Thymus (tissue), 11 donors: ENCODE measurements around the gene TYRO3. TPM values are rescaled to one million over a fixed set of nuclear protein-coding genes. Genes with fewer than 3 reads are reported as not detected.
"Not testable (repeated sequence)": the region's sequence is repeated elsewhere in the genome, so short reads cannot be mapped to it uniquely, and the experiment has no call there.

Source experiments
- DNase-seq, 9 donors: peaks; one replicate each; pipeline ENCODE4 v3.0.0-alpha.2; 2013; ENCODE audit warnings: low spot score in 9 of 9, low read depth in 6 of 9, missing footprints in 1 of 9
- H3K27ac ChIP-seq, 2 donors: one replicate each; pipeline ENCODE4 v1.5.1; 2013; ENCODE audit warnings: control low read depth in 1 of 2, low read depth in 1 of 2, low read length in 1 of 2, mild to moderate bottlenecking in 1 of 2, moderate library complexity in 1 of 2
- H3K27me3 ChIP-seq, 2 donors: one replicate each; pipeline ENCODE4 v1.5.1; 2013; ENCODE audit warnings: low read length in 1 of 2; ENCODE audit not compliant: control insufficient read depth in 2 of 2, insufficient read depth in 1 of 2
- H3K36me3 ChIP-seq, 2 donors: one replicate each; pipeline ENCODE4 v1.5.1; 2013; ENCODE audit warnings: low read length in 1 of 2, mild to moderate bottlenecking in 1 of 2, moderate library complexity in 1 of 2; ENCODE audit not compliant: control insufficient read depth in 2 of 2, insufficient read depth in 2 of 2
- H3K4me1 ChIP-seq, 2 donors: one replicate each; pipeline ENCODE4 v1.5.1; 2013; ENCODE audit warnings: low read length in 2 of 2; ENCODE audit not compliant: control insufficient read depth in 2 of 2, insufficient read depth in 2 of 2
- H3K4me3 ChIP-seq, 2 donors: one replicate each; pipeline ENCODE4 v1.5.1; 2013; ENCODE audit warnings: low read length in 2 of 2, control low read depth in 1 of 2, mild to moderate bottlenecking in 1 of 2
- H3K9me3 ChIP-seq, 2 donors: one replicate each; pipeline ENCODE4 v1.5.1; 2013; ENCODE audit warnings: low read length in 1 of 2, mild to moderate bottlenecking in 1 of 2; ENCODE audit not compliant: control insufficient read depth in 2 of 2, insufficient read depth in 1 of 2
- WGBS: extraction: QIAGEN DNeasy Blood & Tissue Kit; methylation state at CpG from one replicate; pipeline ENCODE4 v1.1.7; 2013; 5-methylcytosine and 5-hydroxymethylcytosine counted together
- polyA plus RNA-seq: library from polyadenylated mRNA; stranded (reverse); fragments of 200-250 nt; gene quantifications from one replicate; pipeline ENCODE4 v1.2.3, GENCODE V29; 2013
- total RNA-seq: library from RNA; stranded (reverse); fragments of 120-200 nt; gene quantifications from one replicate; pipeline ENCODE4 v1.2.4, GENCODE V29; 2013
- donor health status: healthy.

TYRO3 gene
- total and polyA plus RNA-seq, 2 donors: 1.3 to 1.5 TPM

DNA sequence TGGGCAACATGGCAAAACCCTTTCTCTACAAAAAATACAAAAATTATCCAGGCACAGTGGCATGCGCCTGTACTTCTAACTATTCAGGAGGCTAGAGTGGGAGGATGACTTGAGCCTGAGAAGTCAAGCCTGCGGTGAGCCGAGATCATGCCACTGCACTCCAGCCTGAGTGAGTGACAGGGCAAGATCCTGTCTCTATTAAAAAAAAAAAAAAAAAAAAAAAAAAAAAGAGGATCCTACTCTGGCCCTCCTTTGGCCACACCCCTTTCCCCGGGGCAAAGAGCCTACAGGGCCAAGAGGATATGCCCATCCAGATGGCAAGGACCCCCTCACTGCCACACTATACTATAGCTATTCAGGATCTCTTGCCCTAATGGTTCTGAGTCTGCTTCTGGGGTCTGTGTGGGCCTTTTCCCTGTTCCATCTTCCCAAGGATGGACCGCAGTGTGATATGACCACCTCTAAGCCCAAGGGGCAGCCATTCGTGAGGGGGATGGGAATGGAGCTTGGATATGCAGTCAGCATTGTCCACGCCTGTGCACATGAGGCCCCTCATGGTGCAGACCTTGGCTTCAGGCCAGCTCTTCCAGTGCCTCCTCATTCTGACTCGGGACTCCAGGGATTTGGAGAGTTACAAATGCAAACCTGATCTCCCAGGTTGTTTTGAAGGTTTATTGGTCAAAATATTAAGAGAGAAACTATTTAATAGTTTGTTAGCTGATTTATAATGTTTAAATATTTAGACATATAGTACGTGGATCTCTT, 7.3 kb downstream of the TYRO3 start:
- DNase-seq: no peak
- Histone ChIP-seq H3K9me3 (no peaks in the 10 kb centered on the region), H3K36me3 (no peaks in the 10 kb centered on the region), H3K4me1 (peaks cover 2 to 26% of the 10 kb centered on the region in 2 donors), H3K4me3 (no peak overlapping the region), H3K27me3 (peaks cover 0 to 14% of the 10 kb centered on the region in 2 donors), H3K27ac (no peak overlapping the region)
- WGBS: 92% methylated on average over 9 of the region's 9 CpGs

DNA sequence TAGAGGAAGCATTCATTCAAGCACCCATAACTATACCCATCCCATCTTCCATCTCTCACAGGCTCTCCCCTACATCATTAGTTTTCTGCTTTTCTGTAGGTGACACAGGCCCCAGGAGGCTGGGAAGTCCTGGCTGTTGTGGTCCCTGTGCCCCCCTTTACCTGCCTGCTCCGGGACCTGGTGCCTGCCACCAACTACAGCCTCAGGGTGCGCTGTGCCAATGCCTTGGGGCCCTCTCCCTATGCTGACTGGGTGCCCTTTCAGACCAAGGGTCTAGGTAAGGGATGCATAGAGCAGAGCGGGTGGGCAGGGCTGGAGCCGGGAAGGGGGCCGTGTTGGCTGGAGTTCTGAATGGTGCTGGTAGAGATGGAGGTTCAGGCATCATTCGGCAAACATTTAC, 8.2 kb downstream of the TYRO3 start:
- no peak overlapping the region for H3K27ac ChIP-seq
- H3K9me3 ChIP-seq: no peaks in the 10 kb centered on the region
- whole genome bisulfite sequencing: 96% methylated on average over 6 of the region's 6 CpGs
- DNase-seq: no peak
- no peaks in the 10 kb centered on the region for H3K36me3 ChIP-seq
- H3K4me3 ChIP-seq: no peak overlapping the region
- peaks cover 0 to 6% of the 10 kb centered on the region in 2 donors for H3K27me3 ChIP-seq
- H3K4me1 ChIP-seq: peaks cover 2 to 26% of the 10 kb centered on the region in 2 donors

- no peak overlapping the region for H3K27ac ChIP-seq
- H3K36me3 ChIP-seq: no peaks in the 10 kb centered on the region
- peaks cover 0 to 6% of the 10 kb centered on the region in 2 donors for H3K27me3 ChIP-seq
- H3K4me1 ChIP-seq: peaks cover 2 to 20% of the 10 kb centered on the region in 2 donors
- no peak for DNase-seq
- no peak overlapping the region for H3K4me3 ChIP-seq
- no peaks in the 10 kb centered on the region for H3K9me3 ChIP-seq
- 87% methylated on average over 4 of the region's 4 CpGs for WGBS
Observed at GRCh38 chr15:41567862-41568261, 8.8 kb downstream of the TYRO3 start.

GRCh38 chr15:41568350-41569017, 9.5 kb downstream of the TYRO3 start:
- H3K4me1 ChIP-seq: peaks cover 0 to 14% of the 10 kb centered on the region in 2 donors
- H3K27me3 ChIP-seq: peaks cover 0 to 6% of the 10 kb centered on the region in 2 donors
- 96% methylated on average over 8 of the region's 8 CpGs for WGBS
- no peak overlapping the region for H3K4me3 ChIP-seq
- no peaks in the 10 kb centered on the region for H3K9me3 ChIP-seq
- H3K36me3 ChIP-seq: no peaks in the 10 kb centered on the region
- DNase-seq: no peak
- H3K27ac ChIP-seq: no peak overlapping the region

DNA sequence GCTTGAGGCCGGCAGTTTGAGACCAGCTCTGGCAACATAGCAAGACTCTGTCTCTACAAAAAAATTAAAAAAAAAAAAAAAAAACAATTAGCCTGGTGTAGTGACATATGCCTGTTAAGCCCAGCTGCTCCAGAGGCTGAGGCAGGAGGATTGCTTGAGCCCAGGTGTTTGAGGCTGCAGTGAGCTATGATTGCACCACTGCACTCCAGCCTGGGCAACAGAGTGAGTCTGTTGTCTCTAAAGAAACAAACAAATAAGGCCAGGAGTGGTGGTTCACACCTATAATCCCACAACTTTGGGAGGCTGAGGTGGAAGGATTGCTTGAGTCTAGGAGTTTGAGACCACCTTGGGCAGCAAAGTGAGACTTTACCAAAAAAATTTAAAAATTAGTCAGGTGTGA, 10.2 kb downstream of the TYRO3 start:
- not testable (repeated sequence) for H3K4me1 ChIP-seq, H3K9me3 ChIP-seq, DNase-seq, H3K4me3 ChIP-seq, H3K36me3 ChIP-seq, H3K27ac ChIP-seq, H3K27me3 ChIP-seq
- WGBS: 98% methylated on average over 1 of the region's 1 CpG

DNA sequence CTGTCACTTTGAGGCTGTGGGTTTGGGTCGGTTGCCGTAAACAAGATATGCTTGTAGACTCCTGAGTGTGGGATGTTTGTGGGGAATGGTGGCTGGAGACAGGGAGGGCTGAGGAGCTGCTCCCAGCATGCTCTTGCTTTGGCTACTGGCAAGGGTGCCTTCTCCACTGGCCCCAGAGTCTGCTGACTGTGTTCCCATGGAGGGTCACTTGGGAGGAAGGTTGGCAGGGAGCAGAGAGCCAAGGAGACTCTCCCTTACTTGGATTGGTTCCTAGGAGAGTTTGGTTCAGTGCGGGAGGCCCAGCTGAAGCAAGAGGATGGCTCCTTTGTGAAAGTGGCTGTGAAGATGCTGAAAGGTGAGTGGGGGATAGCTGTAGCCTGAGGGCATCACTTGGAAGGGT, 11.8 kb downstream of the TYRO3 start:
- DNase-seq: no peak
- H3K9me3 ChIP-seq: no peaks in the 10 kb centered on the region
- H3K4me3 ChIP-seq: no peak overlapping the region
- no peaks in the 10 kb centered on the region for H3K36me3 ChIP-seq
- H3K27ac ChIP-seq: no peak overlapping the region
- peaks cover 0 to 2% of the 10 kb centered on the region in 2 donors for H3K4me1 ChIP-seq
- WGBS: 97% methylated on average over 3 of the region's 3 CpGs
- peaks cover 0 to 4% of the 10 kb centered on the region in 2 donors for H3K27me3 ChIP-seq

DNA sequence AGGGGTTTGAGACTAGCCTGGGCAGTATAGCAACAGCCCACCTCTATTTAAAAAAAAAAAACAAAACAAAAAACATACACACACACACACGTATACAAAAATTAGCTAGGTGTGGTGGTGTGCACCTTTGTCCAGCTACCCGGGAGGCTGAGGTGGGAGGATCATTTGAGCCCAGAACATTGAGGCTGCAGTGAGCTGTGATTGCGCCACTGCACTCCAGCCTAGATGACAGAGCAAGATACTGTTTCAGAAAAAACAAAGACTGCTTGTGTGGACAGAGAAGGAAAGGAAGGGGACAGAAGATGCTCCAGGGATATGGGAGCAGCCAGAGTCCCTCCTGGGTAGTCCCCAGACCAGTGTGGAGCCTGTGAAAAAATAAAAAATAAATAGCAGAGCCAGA, 12.9 kb downstream of the TYRO3 start:
- H3K9me3 ChIP-seq: no peaks in the 10 kb centered on the region
- H3K27me3 ChIP-seq: peaks cover 0 to 4% of the 10 kb centered on the region in 2 donors
- H3K4me1 ChIP-seq: peaks cover 0 to 2% of the 10 kb centered on the region in 2 donors
- WGBS: 97% methylated on average over 3 of the region's 3 CpGs
- no peak overlapping the region for H3K27ac ChIP-seq
- no peaks in the 10 kb centered on the region for H3K36me3 ChIP-seq
- no peak for DNase-seq
- H3K4me3 ChIP-seq: no peak overlapping the region

DNA sequence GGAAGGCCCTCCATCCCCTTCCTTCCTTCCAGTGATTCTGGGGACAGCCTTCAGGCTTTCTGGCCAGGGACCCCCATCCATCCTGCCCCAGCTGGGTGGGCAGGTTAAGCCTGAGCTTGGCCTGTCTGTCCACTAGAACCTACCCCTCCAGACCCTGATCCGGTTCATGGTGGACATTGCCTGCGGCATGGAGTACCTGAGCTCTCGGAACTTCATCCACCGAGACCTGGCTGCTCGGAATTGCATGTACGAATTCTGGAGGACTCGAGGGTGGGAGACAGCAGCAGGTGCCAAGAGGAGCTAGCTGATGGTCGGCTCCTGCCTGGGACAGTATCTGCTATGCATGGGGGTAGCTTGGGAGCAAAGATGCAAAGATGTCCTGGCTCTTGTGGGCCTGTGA, 13.9 kb downstream of the TYRO3 start:
- WGBS: 96% methylated on average over 8 of the region's 8 CpGs
- DNase-seq: no peak
- peaks cover 0 to 4% of the 10 kb centered on the region in 2 donors for H3K27me3 ChIP-seq
- no peaks in the 10 kb centered on the region for H3K9me3 ChIP-seq
- H3K4me1 ChIP-seq: peaks cover 0 to under 1% of the 10 kb centered on the region in 2 donors
- no peaks in the 10 kb centered on the region for H3K36me3 ChIP-seq
- no peak overlapping the region for H3K27ac ChIP-seq
- no peak overlapping the region for H3K4me3 ChIP-seq

DNA sequence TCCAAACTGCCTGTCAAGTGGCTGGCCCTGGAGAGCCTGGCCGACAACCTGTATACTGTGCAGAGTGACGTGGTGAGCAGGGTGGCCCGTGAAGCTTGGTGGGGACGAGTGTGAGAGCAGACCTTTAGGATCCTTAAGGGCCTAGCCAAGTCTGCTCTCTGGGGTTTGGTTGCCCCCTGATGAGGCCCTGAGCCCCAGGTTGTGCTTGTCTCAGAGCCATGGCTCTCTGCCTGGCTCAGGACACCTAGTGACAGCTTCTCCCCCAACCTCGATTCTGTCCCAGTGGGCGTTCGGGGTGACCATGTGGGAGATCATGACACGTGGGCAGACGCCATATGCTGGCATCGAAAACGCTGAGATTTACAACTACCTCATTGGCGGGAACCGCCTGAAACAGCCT, 14.4 kb downstream of the TYRO3 start:
- no peaks in the 10 kb centered on the region for H3K4me1 ChIP-seq
- WGBS: 97% methylated on average over 13 of the region's 13 CpGs
- no peak overlapping the region for H3K27ac ChIP-seq
- no peaks in the 10 kb centered on the region for H3K9me3 ChIP-seq
- H3K36me3 ChIP-seq: no peaks in the 10 kb centered on the region
- H3K27me3 ChIP-seq: peaks cover 0 to 4% of the 10 kb centered on the region in 2 donors
- H3K4me3 ChIP-seq: no peak overlapping the region
- DNase-seq: no peak
